SK-N-SH treated with all-trans-retinoic acid at 6 μM for 48 hours (cell line): ENCODE results near the gene AP3B1.

Experiments
- ATAC-seq: fragments of 200-7000 bp; cut with Tn5 transposase; 3 replicates; pipeline ENCODE4 v1.9.1; 2020; ENCODE audit warnings: mild to moderate bottlenecking, moderate library complexity
- ARNTL ChIP-seq: fragments of 450-650 bp; formaldehyde crosslinking; IDR thresholded peaks from 2 replicates; pipeline ENCODE4 v1.5.0; 2020; ENCODE audit warnings: low read depth, mild to moderate bottlenecking, moderate library complexity, borderline replicate concordance
- BACH2 ChIP-seq: fragments of 250-450 bp; sonication (Bioruptor Pico); IDR thresholded peaks from 2 replicates; pipeline ENCODE4 v1.9.0; 2021; ENCODE audit warnings: mild to moderate bottlenecking, borderline replicate concordance
- CSDC2 ChIP-seq: fragments of 250-450 bp; sonication (Bioruptor Pico); IDR thresholded peaks from 2 replicates; pipeline ENCODE4 v1.5.0; 2020; ENCODE audit warnings: mild to moderate bottlenecking, moderate library complexity
- ESRRG ChIP-seq: fragments of 250-450 bp; sonication (Bioruptor Pico); IDR thresholded peaks from 2 replicates; pipeline ENCODE4 v1.6.1; 2021; ENCODE audit warnings: mild to moderate bottlenecking
- GLIS3 ChIP-seq: fragments of 250-450 bp; sonication (Bioruptor Pico); IDR thresholded peaks from 2 replicates; pipeline ENCODE4 v1.5.0; 2020; ENCODE audit warnings: mild to moderate bottlenecking, moderate library complexity
- OSR1 ChIP-seq: fragments of 250-450 bp; sonication (Bioruptor Pico); IDR thresholded peaks from 2 replicates; pipeline ENCODE4 v1.8.0; 2022; ENCODE audit warnings: moderate library complexity, mild to moderate bottlenecking, inconsistent platforms
- PPARA ChIP-seq: fragments of 250-450 bp; sonication (Bioruptor Pico); IDR thresholded peaks from 2 replicates; pipeline ENCODE4 v1.5.0; 2020; ENCODE audit warnings: mild to moderate bottlenecking, borderline replicate concordance
- RARB ChIP-seq: fragments of 250-450 bp; sonication (Bioruptor Pico); IDR thresholded peaks from 2 replicates; pipeline ENCODE4 v1.8.0; 2021; ENCODE audit warnings: mild to moderate bottlenecking, moderate library complexity
- TCF4 ChIP-seq: fragments of 250-450 bp; sonication (Bioruptor Pico); IDR thresholded peaks from 2 replicates; pipeline ENCODE4 v1.8.0; 2021; ENCODE audit warnings: mild to moderate bottlenecking, moderate library complexity, borderline replicate concordance
- ZC3H10 ChIP-seq: fragments of 250-450 bp; sonication (Bioruptor Pico); IDR thresholded peaks from 2 replicates; pipeline ENCODE4 v1.5.1; 2021; ENCODE audit warnings: mild to moderate bottlenecking, moderate library complexity
- ZFP3 ChIP-seq: fragments of 250-450 bp; sonication (Bioruptor Pico); IDR thresholded peaks from 2 replicates; pipeline ENCODE4 v1.5.0; 2020; ENCODE audit warnings: mild to moderate bottlenecking, moderate library complexity
- ZFP30 ChIP-seq: fragments of 450-650 bp; formaldehyde crosslinking; IDR thresholded peaks from 2 replicates; pipeline ENCODE4 v1.5.0; 2022; ENCODE audit warnings: mild to moderate bottlenecking, moderate library complexity
- ZNF565 ChIP-seq: fragments of 450-650 bp; formaldehyde crosslinking; conservative IDR thresholded peaks from 2 replicates; pipeline ENCODE4 v1.5.0; 2020; ENCODE audit warnings: low read depth, mild to moderate bottlenecking, moderate library complexity
- ZNF70 ChIP-seq: fragments of 450-650 bp; formaldehyde crosslinking; IDR thresholded peaks from 2 replicates; pipeline ENCODE4 v1.5.0; 2020; ENCODE audit warnings: mild to moderate bottlenecking, moderate library complexity
- ZNF8 ChIP-seq: fragments of 450-650 bp; formaldehyde crosslinking; IDR thresholded peaks from 2 replicates; pipeline ENCODE4 v1.5.0; 2020; ENCODE audit warnings: mild to moderate bottlenecking, moderate library complexity
- TF ChIP-seq, protein P1 (sequence below): fragments of 250-450 bp; sonication (Bioruptor Pico); IDR thresholded peaks from 2 replicates; pipeline ENCODE4 v1.8.0; 2020; ENCODE audit warnings: mild to moderate bottlenecking, moderate library complexity, borderline replicate concordance
- TF ChIP-seq, protein P2 (sequence below): fragments of 250-450 bp; sonication (Bioruptor Pico); IDR thresholded peaks from 2 replicates; pipeline ENCODE4 v1.5.0; 2020; ENCODE audit warnings: mild to moderate bottlenecking, moderate library complexity
- TF ChIP-seq, protein P3 (sequence below): fragments of 250-450 bp; sonication (Bioruptor Pico); IDR thresholded peaks from 2 replicates; pipeline ENCODE4 v1.8.0; 2021; ENCODE audit warnings: low read depth, mild to moderate bottlenecking, moderate library complexity, borderline replicate concordance
- TF ChIP-seq, protein P4 (sequence below): fragments of 250-450 bp; sonication (Bioruptor Pico); IDR thresholded peaks from 2 replicates; pipeline ENCODE4 v1.5.1; 2020; ENCODE audit warnings: low read depth, mild to moderate bottlenecking, moderate library complexity

Gene AP3B1

DNA sequence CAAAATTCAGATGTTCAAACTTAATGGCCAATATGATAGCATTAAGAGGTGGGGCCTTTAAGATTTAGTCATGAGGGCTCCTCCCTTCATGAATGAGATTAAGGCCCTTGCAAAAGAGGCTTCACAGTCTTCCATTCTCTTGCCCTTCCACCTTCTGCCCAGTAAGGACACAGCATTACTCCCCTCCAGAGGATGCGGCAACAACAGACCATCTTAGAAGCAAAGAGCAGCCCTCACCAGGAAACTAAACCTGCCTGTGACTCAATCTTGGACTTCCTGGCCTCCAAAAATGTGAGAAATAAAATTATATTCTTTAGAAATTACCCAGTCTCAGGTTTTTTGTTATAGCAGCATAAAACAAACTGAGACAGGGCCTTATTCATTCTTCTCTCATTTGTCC lies 8.2 kb downstream of the AP3B1 start:
- no peak for ATAC-seq
- TF ChIP-seq BACH2 (CRISPR knock-in tag) (no peak), ARNTL (CRISPR knock-in tag) (no peak), ZNF565 (no peak), ZNF8 (no peak), CSDC2 (CRISPR knock-in tag) (no peak), ZFP30 (CRISPR knock-in tag) (no peak), ZNF70 (CRISPR knock-in tag) (no peak)
- TF ChIP-seq, protein P1, sequence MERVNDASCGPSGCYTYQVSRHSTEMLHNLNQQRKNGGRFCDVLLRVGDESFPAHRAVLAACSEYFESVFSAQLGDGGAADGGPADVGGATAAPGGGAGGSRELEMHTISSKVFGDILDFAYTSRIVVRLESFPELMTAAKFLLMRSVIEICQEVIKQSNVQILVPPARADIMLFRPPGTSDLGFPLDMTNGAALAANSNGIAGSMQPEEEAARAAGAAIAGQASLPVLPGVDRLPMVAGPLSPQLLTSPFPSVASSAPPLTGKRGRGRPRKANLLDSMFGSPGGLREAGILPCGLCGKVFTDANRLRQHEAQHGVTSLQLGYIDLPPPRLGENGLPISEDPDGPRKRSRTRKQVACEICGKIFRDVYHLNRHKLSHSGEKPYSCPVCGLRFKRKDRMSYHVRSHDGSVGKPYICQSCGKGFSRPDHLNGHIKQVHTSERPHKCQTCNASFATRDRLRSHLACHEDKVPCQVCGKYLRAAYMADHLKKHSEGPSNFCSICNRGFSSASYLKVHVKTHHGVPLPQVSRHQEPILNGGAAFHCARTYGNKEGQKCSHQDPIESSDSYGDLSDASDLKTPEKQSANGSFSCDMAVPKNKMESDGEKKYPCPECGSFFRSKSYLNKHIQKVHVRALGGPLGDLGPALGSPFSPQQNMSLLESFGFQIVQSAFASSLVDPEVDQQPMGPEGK, result no peak
- TF ChIP-seq, protein P2, sequence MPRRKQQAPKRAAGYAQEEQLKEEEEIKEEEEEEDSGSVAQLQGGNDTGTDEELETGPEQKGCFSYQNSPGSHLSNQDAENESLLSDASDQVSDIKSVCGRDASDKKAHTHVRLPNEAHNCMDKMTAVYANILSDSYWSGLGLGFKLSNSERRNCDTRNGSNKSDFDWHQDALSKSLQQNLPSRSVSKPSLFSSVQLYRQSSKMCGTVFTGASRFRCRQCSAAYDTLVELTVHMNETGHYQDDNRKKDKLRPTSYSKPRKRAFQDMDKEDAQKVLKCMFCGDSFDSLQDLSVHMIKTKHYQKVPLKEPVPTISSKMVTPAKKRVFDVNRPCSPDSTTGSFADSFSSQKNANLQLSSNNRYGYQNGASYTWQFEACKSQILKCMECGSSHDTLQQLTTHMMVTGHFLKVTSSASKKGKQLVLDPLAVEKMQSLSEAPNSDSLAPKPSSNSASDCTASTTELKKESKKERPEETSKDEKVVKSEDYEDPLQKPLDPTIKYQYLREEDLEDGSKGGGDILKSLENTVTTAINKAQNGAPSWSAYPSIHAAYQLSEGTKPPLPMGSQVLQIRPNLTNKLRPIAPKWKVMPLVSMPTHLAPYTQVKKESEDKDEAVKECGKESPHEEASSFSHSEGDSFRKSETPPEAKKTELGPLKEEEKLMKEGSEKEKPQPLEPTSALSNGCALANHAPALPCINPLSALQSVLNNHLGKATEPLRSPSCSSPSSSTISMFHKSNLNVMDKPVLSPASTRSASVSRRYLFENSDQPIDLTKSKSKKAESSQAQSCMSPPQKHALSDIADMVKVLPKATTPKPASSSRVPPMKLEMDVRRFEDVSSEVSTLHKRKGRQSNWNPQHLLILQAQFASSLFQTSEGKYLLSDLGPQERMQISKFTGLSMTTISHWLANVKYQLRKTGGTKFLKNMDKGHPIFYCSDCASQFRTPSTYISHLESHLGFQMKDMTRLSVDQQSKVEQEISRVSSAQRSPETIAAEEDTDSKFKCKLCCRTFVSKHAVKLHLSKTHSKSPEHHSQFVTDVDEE (CRISPR knock-in tag), result no peak

DNA sequence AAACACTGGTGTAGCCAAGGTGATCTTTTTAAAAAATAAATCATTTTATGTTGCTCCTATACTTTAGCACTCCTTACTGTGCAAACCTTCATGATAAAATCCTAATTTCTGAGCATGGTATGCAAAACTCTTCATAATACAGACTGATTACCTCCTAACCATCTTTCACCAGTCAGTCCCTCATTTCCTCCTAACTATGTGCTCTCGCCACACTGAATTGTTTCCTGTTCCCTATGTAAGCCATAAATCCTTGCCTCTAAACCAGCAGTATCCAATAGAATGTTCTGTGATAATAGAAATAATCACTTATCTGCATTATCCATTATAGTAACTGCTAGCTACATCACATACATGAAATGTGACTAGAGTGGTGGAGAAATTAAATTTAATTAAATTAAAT lies 10.7 kb downstream of the AP3B1 start:
- TF ChIP-seq ZFP3 (CRISPR knock-in tag), result no peak
- TF ChIP-seq ESRRG, result no peak
- TF ChIP-seq, protein P1, result no peak
- TF ChIP-seq, protein P3, sequence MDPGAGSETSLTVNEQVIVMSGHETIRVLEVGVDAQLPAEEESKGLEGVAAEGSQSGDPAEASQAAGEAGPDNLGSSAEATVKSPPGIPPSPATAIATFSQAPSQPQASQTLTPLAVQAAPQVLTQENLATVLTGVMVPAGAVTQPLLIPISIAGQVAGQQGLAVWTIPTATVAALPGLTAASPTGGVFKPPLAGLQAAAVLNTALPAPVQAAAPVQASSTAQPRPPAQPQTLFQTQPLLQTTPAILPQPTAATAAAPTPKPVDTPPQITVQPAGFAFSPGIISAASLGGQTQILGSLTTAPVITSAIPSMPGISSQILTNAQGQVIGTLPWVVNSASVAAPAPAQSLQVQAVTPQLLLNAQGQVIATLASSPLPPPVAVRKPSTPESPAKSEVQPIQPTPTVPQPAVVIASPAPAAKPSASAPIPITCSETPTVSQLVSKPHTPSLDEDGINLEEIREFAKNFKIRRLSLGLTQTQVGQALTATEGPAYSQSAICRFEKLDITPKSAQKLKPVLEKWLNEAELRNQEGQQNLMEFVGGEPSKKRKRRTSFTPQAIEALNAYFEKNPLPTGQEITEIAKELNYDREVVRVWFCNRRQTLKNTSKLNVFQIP (CRISPR knock-in tag), result no peak
- TF ChIP-seq, protein P2 (CRISPR knock-in tag), result no peak
- TF ChIP-seq ZFP30 (CRISPR knock-in tag), result no peak
- TF ChIP-seq TCF4 (CRISPR knock-in tag), result no peak
- TF ChIP-seq, protein P4, sequence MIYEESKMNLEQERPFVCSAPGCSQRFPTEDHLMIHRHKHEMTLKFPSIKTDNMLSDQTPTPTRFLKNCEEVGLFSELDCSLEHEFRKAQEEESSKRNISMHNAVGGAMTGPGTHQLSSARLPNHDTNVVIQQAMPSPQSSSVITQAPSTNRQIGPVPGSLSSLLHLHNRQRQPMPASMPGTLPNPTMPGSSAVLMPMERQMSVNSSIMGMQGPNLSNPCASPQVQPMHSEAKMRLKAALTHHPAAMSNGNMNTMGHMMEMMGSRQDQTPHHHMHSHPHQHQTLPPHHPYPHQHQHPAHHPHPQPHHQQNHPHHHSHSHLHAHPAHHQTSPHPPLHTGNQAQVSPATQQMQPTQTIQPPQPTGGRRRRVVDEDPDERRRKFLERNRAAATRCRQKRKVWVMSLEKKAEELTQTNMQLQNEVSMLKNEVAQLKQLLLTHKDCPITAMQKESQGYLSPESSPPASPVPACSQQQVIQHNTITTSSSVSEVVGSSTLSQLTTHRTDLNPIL, result no peak
- TF ChIP-seq RARB, result no peak
- TF ChIP-seq ZC3H10, result no peak
- no peak for ATAC-seq

DNA sequence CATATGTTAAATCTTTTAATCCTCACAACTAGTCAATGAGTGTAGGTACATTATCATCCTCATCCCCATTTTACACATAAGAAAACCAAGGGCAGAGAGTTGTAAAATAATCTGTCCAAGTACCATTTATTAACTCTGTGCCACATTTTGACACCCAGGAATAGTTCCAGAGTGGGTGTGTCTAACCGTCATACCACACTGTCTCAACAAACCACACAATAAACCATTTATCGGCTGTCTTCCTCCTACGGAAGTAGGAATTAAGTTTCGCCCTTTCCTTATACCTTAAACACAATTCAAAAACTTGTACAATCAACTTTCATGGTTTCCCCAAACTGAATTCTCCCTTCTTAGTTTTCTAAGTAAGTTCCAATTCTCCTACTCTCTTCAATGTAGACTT lies 11.4 kb downstream of the AP3B1 start:
- ATAC-seq, result no peak
- no peak for TF ChIP-seq OSR1 (CRISPR knock-in tag)
- TF ChIP-seq PPARA (CRISPR knock-in tag), result no peak
- TF ChIP-seq, protein P3 (CRISPR knock-in tag), result no peak
- TF ChIP-seq GLIS3, result no peak
- TF ChIP-seq BACH2 (CRISPR knock-in tag), result no peak
- no peak for TF ChIP-seq ZNF8
- TF ChIP-seq TCF4 (CRISPR knock-in tag), result no peak
- no peak for TF ChIP-seq ZFP3 (CRISPR knock-in tag)
- TF ChIP-seq ZFP30 (CRISPR knock-in tag), result no peak
- TF ChIP-seq, protein P2 (CRISPR knock-in tag), result no peak
- TF ChIP-seq ESRRG, result no peak
- no peak for TF ChIP-seq ZNF70 (CRISPR knock-in tag)
- TF ChIP-seq CSDC2 (CRISPR knock-in tag), result no peak
- TF ChIP-seq, all 23 proteins: peak for 0
